Measurements from ENCODE around the gene SLC25A6.
"Not testable (repeated sequence)": the region's sequence is repeated elsewhere in the genome, so short reads cannot be mapped to it uniquely, and the experiment has no call there.

Gene SLC25A6

DNA sequence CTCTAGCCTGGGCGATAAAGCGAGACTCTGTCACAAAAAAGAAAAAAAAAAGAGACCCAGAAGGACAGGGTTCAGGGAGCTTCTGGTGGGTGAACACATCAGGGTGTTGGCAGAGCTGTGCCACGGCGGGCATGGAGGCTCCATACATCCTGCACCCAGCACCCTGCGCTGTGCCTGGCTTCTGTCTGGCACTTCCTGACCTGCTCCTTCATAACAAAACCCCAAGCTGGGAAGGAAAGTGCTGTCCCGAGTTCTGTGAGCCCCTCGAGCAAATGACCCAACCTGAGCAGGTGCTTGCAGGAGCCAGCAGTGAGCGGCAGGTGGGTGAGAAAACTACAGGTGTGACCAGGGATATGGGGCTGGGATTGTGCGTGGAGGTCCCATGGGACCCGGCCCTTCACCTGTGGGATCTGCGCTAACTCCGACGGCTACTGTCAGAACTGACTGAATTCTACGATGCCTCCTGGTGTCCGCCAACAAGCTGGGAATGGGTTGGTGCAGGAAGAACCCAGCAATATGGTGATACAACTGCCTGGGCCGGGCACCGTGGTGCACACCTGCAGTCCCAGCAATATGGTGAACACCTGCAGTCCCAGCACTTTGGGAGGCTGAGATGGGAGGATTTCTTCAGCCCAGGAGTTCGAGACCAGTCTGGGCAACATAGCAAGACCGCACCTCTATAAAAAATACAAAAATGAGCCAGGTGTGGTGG is 41.9 kb upstream of the SLC25A6 start:
- Histone ChIP-seq H3K79me2 (ENCODE audit: control insufficient read depth, insufficient read depth, low read length, poor library complexity) (no peaks in the 10 kb centered on the region), H3K4me2 (ENCODE audit: low read length) (no peak overlapping the region), H4K12ac (ENCODE audit: low read depth, low read length) (no peak overlapping the region), H3K9me3 (ENCODE audit: insufficient read depth, low read depth, low read length) (peaks cover 2% of the 10 kb centered on the region), H2BK12ac (ENCODE audit: low read length) (no peak overlapping the region), H2AFZ (ENCODE audit: insufficient read depth, low read length, poor library complexity) (no peak overlapping the region), H4K8ac (ENCODE audit: low read depth, low read length) (no peak overlapping the region), H3K14ac (ENCODE audit: low read length) (no peak overlapping the region), H3K4me1 (ENCODE audit: control insufficient read depth in 1 of 2, insufficient read depth in 2 of 2, low read length in 2 of 2) (no peaks in the 10 kb centered on the region), H3K36me3 (ENCODE audit: control insufficient read depth in 1 of 2, insufficient read depth in 2 of 2, low read length in 2 of 2) (peaks cover 31 to 36% of the 10 kb centered on the region in 2 experiments), H3K4me3 (ENCODE audit: low read depth, low read length) (no peak overlapping the region), H4K91ac (ENCODE audit: low read depth, low read length) (no peak overlapping the region), H3K9ac (ENCODE audit: low read length) (no peak overlapping the region), H3K23ac (ENCODE audit: low read length) (no peak overlapping the region), H3K27ac (ENCODE audit: low read depth, low read length) (no peak overlapping the region), H3K27me3 (ENCODE audit: insufficient read depth, low read length) (no peaks in the 10 kb centered on the region), H3K79me1 (ENCODE audit: low read length) (no peaks in the 10 kb centered on the region), H2BK5ac (ENCODE audit: low read depth, low read length, poor library complexity) (no peak overlapping the region), H3K4ac (ENCODE audit: low read depth, low read length) (no peak overlapping the region), H3K18ac (ENCODE audit: low read length) (no peak overlapping the region), H2BK120ac (ENCODE audit: insufficient read depth, low read length, poor library complexity) (no peak overlapping the region), H2AK5ac (ENCODE audit: low read length) (no peak overlapping the region)
- no CpG with 5 or more reads among the region's 19 CpGs for WGBS (ENCODE audit: extremely low coverage, insufficient coverage, insufficient read length)
- no peak for DNase-seq

DNA sequence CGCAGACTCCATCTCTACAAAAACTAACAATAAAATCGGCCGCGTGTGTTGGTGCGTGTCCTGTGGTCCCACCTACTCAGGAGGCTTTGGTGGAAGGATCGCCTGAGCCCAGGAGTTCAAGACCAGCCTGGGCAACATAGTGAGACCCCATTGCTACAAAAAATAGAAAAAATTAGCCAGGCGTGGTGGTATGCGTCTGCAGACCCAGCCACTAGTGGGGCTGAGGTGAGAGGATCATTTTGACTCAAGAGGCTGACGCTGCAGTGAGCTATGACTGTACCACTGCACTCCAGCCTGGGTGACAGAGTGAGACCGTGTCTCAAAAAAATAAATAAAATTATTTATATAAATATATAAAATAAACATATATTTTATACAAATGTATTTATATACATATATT is 38.5 kb upstream of the SLC25A6 start:
- H3K27ac ChIP-seq (ENCODE audit: low read depth, low read length): no peak overlapping the region
- H3K9me3 ChIP-seq (ENCODE audit: insufficient read depth, low read depth, low read length): no peaks in the 10 kb centered on the region
- H3K4me3 ChIP-seq (ENCODE audit: low read depth, low read length): no peak overlapping the region
- no peak overlapping the region for H3K4me2 ChIP-seq (ENCODE audit: low read length)
- no CpG with 5 or more reads among the region's 10 CpGs for WGBS (ENCODE audit: extremely low coverage, insufficient coverage, insufficient read length)
- H3K4me1 ChIP-seq (ENCODE audit: control insufficient read depth in 1 of 2, insufficient read depth in 2 of 2, low read length in 2 of 2): no peaks in the 10 kb centered on the region
- no peaks in the 10 kb centered on the region for H3K79me1 ChIP-seq (ENCODE audit: low read length)
- no peak overlapping the region for H3K9ac ChIP-seq (ENCODE audit: low read length)
- H2BK120ac ChIP-seq (ENCODE audit: insufficient read depth, low read length, poor library complexity): no peak overlapping the region
- H2BK5ac ChIP-seq (ENCODE audit: low read depth, low read length, poor library complexity): no peak overlapping the region
- no peaks in the 10 kb centered on the region for H3K79me2 ChIP-seq (ENCODE audit: control insufficient read depth, insufficient read depth, low read length, poor library complexity)
- DNase-seq: no peak
- H2BK12ac ChIP-seq (ENCODE audit: low read length): no peak overlapping the region
- no peak overlapping the region for H4K8ac ChIP-seq (ENCODE audit: low read depth, low read length)
- H3K18ac ChIP-seq (ENCODE audit: low read length): no peak overlapping the region
- H2AK5ac ChIP-seq (ENCODE audit: low read length): no peak overlapping the region
- no peak overlapping the region for H3K14ac ChIP-seq (ENCODE audit: low read length)
- H4K12ac ChIP-seq (ENCODE audit: low read depth, low read length): no peak overlapping the region
- H3K36me3 ChIP-seq (ENCODE audit: control insufficient read depth in 1 of 2, insufficient read depth in 2 of 2, low read length in 2 of 2): peaks cover 26 to 27% of the 10 kb centered on the region in 2 experiments
- no peak overlapping the region for H3K23ac ChIP-seq (ENCODE audit: low read length)
- H4K91ac ChIP-seq (ENCODE audit: low read depth, low read length): no peak overlapping the region
- no peaks in the 10 kb centered on the region for H3K27me3 ChIP-seq (ENCODE audit: insufficient read depth, low read length)
- H3K4ac ChIP-seq (ENCODE audit: low read depth, low read length): no peak overlapping the region
- H2AFZ ChIP-seq (ENCODE audit: insufficient read depth, low read length, poor library complexity): no peak overlapping the region

DNA sequence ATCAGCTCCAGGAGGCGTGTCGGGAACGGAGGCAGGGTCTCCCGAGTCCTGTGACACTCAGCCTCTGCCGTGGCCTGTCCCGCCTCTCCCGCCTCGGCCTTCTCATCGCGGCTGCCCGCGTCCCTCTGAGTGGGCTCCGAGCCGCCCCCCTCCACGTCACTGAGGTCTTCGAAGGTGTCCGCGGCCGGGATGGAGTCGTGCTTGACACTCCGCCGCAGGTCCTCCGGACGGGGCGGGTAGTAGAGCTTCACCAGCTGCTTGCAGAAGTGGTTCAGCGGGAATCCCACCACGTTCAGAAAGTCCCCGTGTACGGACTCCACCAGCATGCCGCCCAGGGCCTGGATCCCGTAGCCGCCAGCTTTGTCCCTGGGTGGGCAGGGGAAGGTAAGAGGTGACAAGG is 35.8 kb upstream of the SLC25A6 start:
- Histone ChIP-seq H3K27ac (ENCODE audit: low read depth, low read length) (no peak overlapping the region), H3K36me3 (ENCODE audit: control insufficient read depth in 1 of 2, insufficient read depth in 2 of 2, low read length in 2 of 2) (peaks cover 24 to 26% of the 10 kb centered on the region in 2 experiments), H3K27me3 (ENCODE audit: insufficient read depth, low read length) (no peaks in the 10 kb centered on the region), H4K91ac (ENCODE audit: low read depth, low read length) (no peak overlapping the region), H3K4ac (ENCODE audit: low read depth, low read length) (no peak overlapping the region), H3K14ac (ENCODE audit: low read length) (no peak overlapping the region), H3K79me2 (ENCODE audit: control insufficient read depth, insufficient read depth, low read length, poor library complexity) (no peaks in the 10 kb centered on the region), H3K4me1 (ENCODE audit: control insufficient read depth in 1 of 2, insufficient read depth in 2 of 2, low read length in 2 of 2) (no peaks in the 10 kb centered on the region), H4K12ac (ENCODE audit: low read depth, low read length) (no peak overlapping the region), H3K4me2 (ENCODE audit: low read length) (no peak overlapping the region), H3K79me1 (ENCODE audit: low read length) (no peaks in the 10 kb centered on the region), H2BK5ac (ENCODE audit: low read depth, low read length, poor library complexity) (no peak overlapping the region), H2AFZ (ENCODE audit: insufficient read depth, low read length, poor library complexity) (no peak overlapping the region), H3K9ac (ENCODE audit: low read length) (no peak overlapping the region), H3K18ac (ENCODE audit: low read length) (no peak overlapping the region), H2BK120ac (ENCODE audit: insufficient read depth, low read length, poor library complexity) (no peak overlapping the region), H2BK12ac (ENCODE audit: low read length) (no peak overlapping the region), H2AK5ac (ENCODE audit: low read length) (no peak overlapping the region), H3K23ac (ENCODE audit: low read length) (no peak overlapping the region), H3K9me3 (ENCODE audit: insufficient read depth, low read depth, low read length) (peaks cover 8% of the 10 kb centered on the region), H3K4me3 (ENCODE audit: low read depth, low read length) (no peak overlapping the region), H4K8ac (ENCODE audit: low read depth, low read length) (no peak overlapping the region)
- WGBS (ENCODE audit: extremely low coverage, insufficient coverage, insufficient read length): no CpG with 5 or more reads among the region's 32 CpGs
- no peak for DNase-seq

DNA sequence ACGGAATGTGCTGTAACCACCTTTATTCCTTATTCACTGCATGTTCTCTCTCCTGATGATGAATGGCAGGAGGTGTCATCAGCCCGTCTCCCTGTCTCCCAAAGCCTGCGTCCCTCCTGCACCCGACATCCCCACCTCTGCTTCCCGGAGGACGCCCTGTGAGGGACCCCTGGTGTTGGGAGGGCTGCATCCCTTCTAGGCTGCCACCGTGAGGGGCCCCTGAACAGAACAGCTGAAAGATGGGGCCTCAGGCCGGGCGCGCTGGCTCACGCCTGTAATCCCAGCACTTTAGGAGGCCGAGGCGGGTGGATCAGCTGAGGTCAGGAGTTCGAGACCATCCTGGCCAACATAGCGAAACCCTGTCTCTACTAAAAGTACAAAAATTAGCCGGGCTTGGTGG is 34.4 kb upstream of the SLC25A6 start:
- H3K4me2 ChIP-seq (ENCODE audit: low read length); H3K79me2 ChIP-seq (ENCODE audit: control insufficient read depth, insufficient read depth, low read length, poor library complexity); H2BK5ac ChIP-seq (ENCODE audit: low read depth, low read length, poor library complexity); H3K27ac ChIP-seq (ENCODE audit: low read depth, low read length); H3K23ac ChIP-seq (ENCODE audit: low read length); H3K9ac ChIP-seq (ENCODE audit: low read length); H3K18ac ChIP-seq (ENCODE audit: low read length); H3K27me3 ChIP-seq (ENCODE audit: insufficient read depth, low read length); H3K79me1 ChIP-seq (ENCODE audit: low read length); H4K91ac ChIP-seq (ENCODE audit: low read depth, low read length); H2BK120ac ChIP-seq (ENCODE audit: insufficient read depth, low read length, poor library complexity); DNase-seq; H3K4ac ChIP-seq (ENCODE audit: low read depth, low read length); H3K4me3 ChIP-seq (ENCODE audit: low read depth, low read length); H4K12ac ChIP-seq (ENCODE audit: low read depth, low read length); H3K14ac ChIP-seq (ENCODE audit: low read length); H2AK5ac ChIP-seq (ENCODE audit: low read length); H2AFZ ChIP-seq (ENCODE audit: insufficient read depth, low read length, poor library complexity); H2BK12ac ChIP-seq (ENCODE audit: low read length); H4K8ac ChIP-seq (ENCODE audit: low read depth, low read length); H3K4me1 ChIP-seq (ENCODE audit: control insufficient read depth in 1 of 2, insufficient read depth in 2 of 2, low read length in 2 of 2): not testable (repeated sequence)
- no CpG with 5 or more reads among the region's 16 CpGs for WGBS (ENCODE audit: extremely low coverage, insufficient coverage, insufficient read length)
- peaks cover 29 to 37% of the 10 kb centered on the region in 2 experiments for H3K36me3 ChIP-seq (ENCODE audit: control insufficient read depth in 1 of 2, insufficient read depth in 2 of 2, low read length in 2 of 2)
- peaks cover 18% of the 10 kb centered on the region for H3K9me3 ChIP-seq (ENCODE audit: insufficient read depth, low read depth, low read length)

Data from trophoblast cell (in vitro differentiated cells and primary cell).